Kidney epithelial cell (primary cell): ENCODE measurements around the gene CDH11. TPM values are rescaled to one million over a fixed set of nuclear protein-coding genes. Genes with fewer than 3 reads are reported as not detected.

Source experiments
- DNase-seq: peaks from one replicate; pipeline ENCODE4 v3.0.0-alpha.2; 2010; ENCODE audit warnings: low read depth
- H3K27me3 ChIP-seq: 2 replicates; pipeline ENCODE4 v1.6.0; 2011; ENCODE audit warnings: low read length; ENCODE audit not compliant: control insufficient read depth, insufficient read depth
- H3K36me3 ChIP-seq: 2 replicates; pipeline ENCODE4 v1.5.1; 2011; ENCODE audit warnings: low read length; ENCODE audit not compliant: control insufficient read depth, insufficient read depth
- H3K4me3 ChIP-seq: 2 replicates; pipeline ENCODE4 v1.5.1; 2011; ENCODE audit warnings: low read depth, mild to moderate bottlenecking, control low read depth, low read length
- total RNA-seq: library from RNA; depleted of rRNA; stranded (reverse); fragments of >200 nt; gene quantifications from 2 replicates; pipeline ENCODE4 v1.2.3, GENCODE V29; 2015
- TF ChIP-seq, protein P1 (sequence below): IDR thresholded peaks from 2 replicates; pipeline ENCODE4 v1.5.1; 2011; ENCODE audit warnings: mild to moderate bottlenecking, moderate library complexity, low read length, control low read depth, inconsistent platforms; ENCODE audit not compliant: insufficient read depth, poor library complexity, severe bottlenecking

Gene CDH11
- total RNA-seq, 1 donor from 2014 or later = 135 TPM

DNA sequence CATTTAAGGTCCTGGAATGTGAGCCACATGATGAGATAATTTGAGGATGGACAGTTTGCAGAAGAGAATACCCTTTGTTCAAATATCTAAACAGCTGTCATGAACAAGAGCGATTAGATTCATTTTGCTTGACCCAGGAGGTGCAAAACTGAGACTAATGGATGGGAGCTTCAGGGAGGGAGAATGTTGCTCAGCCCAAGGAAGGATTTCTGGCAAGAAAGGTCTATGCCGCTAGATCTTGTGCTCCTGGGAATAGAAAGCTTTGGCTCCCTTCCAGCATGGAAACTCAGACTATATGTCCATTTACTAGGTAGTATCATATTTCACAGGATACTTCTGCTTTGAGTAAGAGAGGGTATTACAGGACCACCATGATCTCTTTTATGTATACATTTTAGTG lies 14.8 kb upstream of the CDH11 start:
- TF ChIP-seq, protein P1, sequence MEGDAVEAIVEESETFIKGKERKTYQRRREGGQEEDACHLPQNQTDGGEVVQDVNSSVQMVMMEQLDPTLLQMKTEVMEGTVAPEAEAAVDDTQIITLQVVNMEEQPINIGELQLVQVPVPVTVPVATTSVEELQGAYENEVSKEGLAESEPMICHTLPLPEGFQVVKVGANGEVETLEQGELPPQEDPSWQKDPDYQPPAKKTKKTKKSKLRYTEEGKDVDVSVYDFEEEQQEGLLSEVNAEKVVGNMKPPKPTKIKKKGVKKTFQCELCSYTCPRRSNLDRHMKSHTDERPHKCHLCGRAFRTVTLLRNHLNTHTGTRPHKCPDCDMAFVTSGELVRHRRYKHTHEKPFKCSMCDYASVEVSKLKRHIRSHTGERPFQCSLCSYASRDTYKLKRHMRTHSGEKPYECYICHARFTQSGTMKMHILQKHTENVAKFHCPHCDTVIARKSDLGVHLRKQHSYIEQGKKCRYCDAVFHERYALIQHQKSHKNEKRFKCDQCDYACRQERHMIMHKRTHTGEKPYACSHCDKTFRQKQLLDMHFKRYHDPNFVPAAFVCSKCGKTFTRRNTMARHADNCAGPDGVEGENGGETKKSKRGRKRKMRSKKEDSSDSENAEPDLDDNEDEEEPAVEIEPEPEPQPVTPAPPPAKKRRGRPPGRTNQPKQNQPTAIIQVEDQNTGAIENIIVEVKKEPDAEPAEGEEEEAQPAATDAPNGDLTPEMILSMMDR = no peak
- Histone ChIP-seq H3K4me3 (no peak overlapping the region), H3K27me3 (no peaks in the 10 kb centered on the region), H3K36me3 (no peaks in the 10 kb centered on the region)
- no peak for DNase-seq

DNA sequence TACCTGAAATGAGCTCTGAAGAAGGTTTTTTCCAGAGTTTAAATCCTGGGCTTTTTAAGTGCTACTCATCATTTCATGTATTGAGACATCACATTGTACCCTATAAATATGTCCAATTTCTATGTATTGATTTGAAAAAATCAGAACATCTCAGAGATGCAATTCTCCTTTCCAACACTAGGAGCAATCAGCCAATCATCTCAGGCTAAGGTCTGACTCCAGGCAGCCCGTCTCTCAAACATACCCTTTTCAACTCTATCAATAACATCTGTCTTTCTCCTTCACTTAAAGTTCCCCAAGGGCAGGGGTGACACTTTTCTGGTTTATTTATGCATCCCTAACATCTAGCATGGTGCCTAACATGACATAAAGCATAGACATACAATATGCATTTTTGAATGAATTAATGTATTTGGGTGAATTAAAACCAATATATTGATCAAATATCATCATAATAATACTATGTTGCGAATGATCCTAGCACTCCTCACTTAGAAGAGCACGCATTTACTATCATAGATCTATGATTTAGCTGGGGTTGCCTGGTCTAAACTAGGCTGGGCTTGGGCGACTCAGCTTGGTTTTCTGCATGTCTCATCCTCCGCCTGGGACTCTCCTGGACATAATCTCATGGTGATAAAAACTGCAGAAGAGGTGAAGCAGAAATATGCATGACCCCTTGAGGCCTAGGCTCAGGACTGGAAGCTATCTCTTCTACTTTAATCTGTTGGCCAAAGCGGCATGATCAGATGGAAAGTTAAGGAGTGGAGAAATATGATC lies 5.2 kb upstream of the CDH11 start:
- Histone ChIP-seq H3K4me3 (no peak overlapping the region), H3K27me3 (peaks cover 19% of the 10 kb centered on the region), H3K36me3 (no peaks in the 10 kb centered on the region)
- TF ChIP-seq, protein P1 = peak; percentile 16
- no peak for DNase-seq

DNA sequence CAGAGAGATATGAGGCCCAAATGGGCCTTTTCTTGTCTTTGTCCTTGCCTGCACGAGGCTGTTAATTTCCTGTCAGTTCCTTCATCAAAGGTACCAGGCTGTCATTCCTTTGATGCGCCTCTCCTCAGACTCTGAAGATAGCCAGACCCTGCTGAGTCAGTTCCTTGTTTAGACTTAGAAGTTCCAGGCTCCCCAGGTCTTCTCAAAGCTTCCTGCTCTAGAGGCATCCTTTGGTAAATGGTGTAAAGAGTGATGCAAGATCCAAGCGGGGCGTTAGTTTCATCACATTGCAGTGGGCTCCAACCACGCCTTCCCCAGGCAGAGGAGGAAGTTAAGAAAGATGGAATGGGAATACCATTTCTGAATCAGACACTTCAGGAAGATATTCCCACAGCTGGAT lies 4.0 kb upstream of the CDH11 start:
- H3K4me3 ChIP-seq = no peak overlapping the region
- TF ChIP-seq, protein P1 = no peak
- H3K27me3 ChIP-seq = peaks cover 29% of the 10 kb centered on the region
- H3K36me3 ChIP-seq = no peaks in the 10 kb centered on the region
- no peak for DNase-seq

DNA sequence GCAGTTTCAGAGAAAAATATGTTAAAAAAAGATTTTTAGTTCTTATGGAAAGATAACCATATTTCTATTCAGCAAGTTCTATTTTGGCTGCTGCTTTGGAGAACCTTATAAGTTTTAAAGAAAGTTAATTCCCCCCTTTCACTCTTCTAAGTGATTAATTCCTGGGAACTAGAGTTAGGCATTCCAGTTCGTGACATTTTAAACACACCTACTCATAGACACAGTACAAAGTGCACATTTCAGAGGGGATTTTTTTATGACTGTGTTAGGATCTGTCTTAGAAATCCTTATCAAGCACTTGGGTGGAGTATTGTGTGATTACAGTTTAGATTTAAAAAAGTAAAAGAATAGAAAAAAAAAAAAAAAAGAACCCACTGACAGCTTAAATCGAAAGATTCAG lies 3.5 kb upstream of the CDH11 start:
- H3K36me3 ChIP-seq = no peaks in the 10 kb centered on the region
- no peak for DNase-seq
- no peak overlapping the region for H3K4me3 ChIP-seq
- H3K27me3 ChIP-seq = peaks cover 33% of the 10 kb centered on the region
- TF ChIP-seq, protein P1 = no peak

DNA sequence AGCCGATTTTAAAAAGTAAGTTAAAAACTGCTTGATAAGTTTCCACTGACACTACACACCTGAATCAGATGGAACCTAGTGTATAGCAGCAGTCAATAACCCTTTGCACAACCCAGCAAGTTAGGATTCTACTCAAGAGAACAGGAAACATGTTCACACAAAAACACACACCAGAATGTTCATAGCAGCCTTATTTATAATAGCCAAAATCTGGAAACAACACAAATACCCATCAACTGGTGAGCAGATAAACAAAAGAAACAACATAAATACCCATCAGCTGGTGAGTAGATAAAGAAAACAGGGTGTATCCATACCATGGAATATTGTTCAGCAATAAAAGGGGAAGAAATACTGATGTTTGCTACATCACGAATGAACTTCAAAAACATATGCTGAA lies 2.7 kb upstream of the CDH11 start:
- peaks cover 35% of the 10 kb centered on the region for H3K27me3 ChIP-seq
- H3K4me3 ChIP-seq = no peak overlapping the region
- no peak for DNase-seq
- H3K36me3 ChIP-seq = no peaks in the 10 kb centered on the region
- TF ChIP-seq, protein P1 = no peak

DNA sequence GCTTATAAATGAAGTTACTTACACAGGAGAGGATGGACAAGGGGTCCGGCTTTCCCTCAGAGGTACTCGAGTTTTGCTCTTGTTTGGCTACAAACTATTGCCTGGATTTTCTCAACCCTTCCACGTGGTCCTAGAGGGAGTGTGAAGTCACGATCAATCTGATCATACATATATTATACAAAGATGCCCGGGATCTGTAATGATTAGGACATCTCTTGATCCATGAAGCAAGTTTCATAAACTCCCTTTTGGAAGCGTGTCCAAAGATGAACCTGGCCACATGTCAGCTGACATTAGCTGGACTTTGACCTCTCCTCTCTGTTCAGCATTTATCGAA lies 2.3 kb upstream of the CDH11 start:
- peaks cover 35% of the 10 kb centered on the region for H3K27me3 ChIP-seq
- H3K4me3 ChIP-seq = no peak overlapping the region
- H3K36me3 ChIP-seq = no peaks in the 10 kb centered on the region
- TF ChIP-seq, protein P1 = no peak
- DNase-seq = no peak
